ENCODE measurements around the gene TNS1.
A peak's percentile ranks its signal among the peaks of the same experiment; 100 is the strongest.

TNS1 gene

GRCh38 chr2:218031261-218031660 lies 28.5 kb upstream of the TNS1 start:
- TF ChIP-seq GABPA (IDR thresholded peaks at IDR 0.05; ENCODE audit: low read depth): no peak
- TF ChIP-seq, protein P1, sequence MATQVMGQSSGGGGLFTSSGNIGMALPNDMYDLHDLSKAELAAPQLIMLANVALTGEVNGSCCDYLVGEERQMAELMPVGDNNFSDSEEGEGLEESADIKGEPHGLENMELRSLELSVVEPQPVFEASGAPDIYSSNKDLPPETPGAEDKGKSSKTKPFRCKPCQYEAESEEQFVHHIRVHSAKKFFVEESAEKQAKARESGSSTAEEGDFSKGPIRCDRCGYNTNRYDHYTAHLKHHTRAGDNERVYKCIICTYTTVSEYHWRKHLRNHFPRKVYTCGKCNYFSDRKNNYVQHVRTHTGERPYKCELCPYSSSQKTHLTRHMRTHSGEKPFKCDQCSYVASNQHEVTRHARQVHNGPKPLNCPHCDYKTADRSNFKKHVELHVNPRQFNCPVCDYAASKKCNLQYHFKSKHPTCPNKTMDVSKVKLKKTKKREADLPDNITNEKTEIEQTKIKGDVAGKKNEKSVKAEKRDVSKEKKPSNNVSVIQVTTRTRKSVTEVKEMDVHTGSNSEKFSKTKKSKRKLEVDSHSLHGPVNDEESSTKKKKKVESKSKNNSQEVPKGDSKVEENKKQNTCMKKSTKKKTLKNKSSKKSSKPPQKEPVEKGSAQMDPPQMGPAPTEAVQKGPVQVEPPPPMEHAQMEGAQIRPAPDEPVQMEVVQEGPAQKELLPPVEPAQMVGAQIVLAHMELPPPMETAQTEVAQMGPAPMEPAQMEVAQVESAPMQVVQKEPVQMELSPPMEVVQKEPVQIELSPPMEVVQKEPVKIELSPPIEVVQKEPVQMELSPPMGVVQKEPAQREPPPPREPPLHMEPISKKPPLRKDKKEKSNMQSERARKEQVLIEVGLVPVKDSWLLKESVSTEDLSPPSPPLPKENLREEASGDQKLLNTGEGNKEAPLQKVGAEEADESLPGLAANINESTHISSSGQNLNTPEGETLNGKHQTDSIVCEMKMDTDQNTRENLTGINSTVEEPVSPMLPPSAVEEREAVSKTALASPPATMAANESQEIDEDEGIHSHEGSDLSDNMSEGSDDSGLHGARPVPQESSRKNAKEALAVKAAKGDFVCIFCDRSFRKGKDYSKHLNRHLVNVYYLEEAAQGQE (IDR thresholded peaks at IDR 0.05; ENCODE audit: insufficient replicate concordance, low read depth): no peak
- no peak for TF ChIP-seq SPI1 (IDR thresholded peaks at IDR 0.05; ENCODE audit: borderline replicate concordance, low read depth)
- TF ChIP-seq POLR2AphosphoS5 (IDR thresholded peaks at IDR 0.05; ENCODE audit: low read depth): no peak
- no peak for TF ChIP-seq CTCF (IDR thresholded peaks at IDR 0.05; ENCODE audit: insufficient read depth, low read length)
- no peak for DNase-seq (ENCODE audit: low read depth in 1 of 2, low spot score in 1 of 2)
- no peak overlapping the region for H3K27ac ChIP-seq (replicated peaks)
- H3K27me3 ChIP-seq (ENCODE audit: insufficient read depth, poor library complexity, severe bottlenecking): peaks cover 4% of the 10 kb centered on the region
- no peak overlapping the region for H3K4me3 ChIP-seq (replicated peaks; ENCODE audit: insufficient read depth, low read length)

- Histone ChIP-seq H3K4me3 (replicated peaks; ENCODE audit: insufficient read depth, low read length) (no peak overlapping the region), H3K27me3 (ENCODE audit: insufficient read depth, poor library complexity, severe bottlenecking) (peaks cover 4% of the 10 kb centered on the region), H3K27ac (replicated peaks) (no peak overlapping the region)
- no peak for TF ChIP-seq SPI1 (IDR thresholded peaks at IDR 0.05; ENCODE audit: borderline replicate concordance, low read depth)
- TF ChIP-seq, protein P1 (IDR thresholded peaks at IDR 0.05; ENCODE audit: insufficient replicate concordance, low read depth): no peak
- TF ChIP-seq POLR2AphosphoS5 (IDR thresholded peaks at IDR 0.05; ENCODE audit: low read depth): no peak
- no peak for TF ChIP-seq GABPA (IDR thresholded peaks at IDR 0.05; ENCODE audit: low read depth)
- no peak for TF ChIP-seq CTCF (IDR thresholded peaks at IDR 0.05; ENCODE audit: insufficient read depth, low read length)
- no peak for DNase-seq (ENCODE audit: low read depth in 1 of 2, low spot score in 1 of 2)
Measured at GRCh38 chr2:218030409-218031195, 27.8 kb upstream of the TNS1 start.

DNA sequence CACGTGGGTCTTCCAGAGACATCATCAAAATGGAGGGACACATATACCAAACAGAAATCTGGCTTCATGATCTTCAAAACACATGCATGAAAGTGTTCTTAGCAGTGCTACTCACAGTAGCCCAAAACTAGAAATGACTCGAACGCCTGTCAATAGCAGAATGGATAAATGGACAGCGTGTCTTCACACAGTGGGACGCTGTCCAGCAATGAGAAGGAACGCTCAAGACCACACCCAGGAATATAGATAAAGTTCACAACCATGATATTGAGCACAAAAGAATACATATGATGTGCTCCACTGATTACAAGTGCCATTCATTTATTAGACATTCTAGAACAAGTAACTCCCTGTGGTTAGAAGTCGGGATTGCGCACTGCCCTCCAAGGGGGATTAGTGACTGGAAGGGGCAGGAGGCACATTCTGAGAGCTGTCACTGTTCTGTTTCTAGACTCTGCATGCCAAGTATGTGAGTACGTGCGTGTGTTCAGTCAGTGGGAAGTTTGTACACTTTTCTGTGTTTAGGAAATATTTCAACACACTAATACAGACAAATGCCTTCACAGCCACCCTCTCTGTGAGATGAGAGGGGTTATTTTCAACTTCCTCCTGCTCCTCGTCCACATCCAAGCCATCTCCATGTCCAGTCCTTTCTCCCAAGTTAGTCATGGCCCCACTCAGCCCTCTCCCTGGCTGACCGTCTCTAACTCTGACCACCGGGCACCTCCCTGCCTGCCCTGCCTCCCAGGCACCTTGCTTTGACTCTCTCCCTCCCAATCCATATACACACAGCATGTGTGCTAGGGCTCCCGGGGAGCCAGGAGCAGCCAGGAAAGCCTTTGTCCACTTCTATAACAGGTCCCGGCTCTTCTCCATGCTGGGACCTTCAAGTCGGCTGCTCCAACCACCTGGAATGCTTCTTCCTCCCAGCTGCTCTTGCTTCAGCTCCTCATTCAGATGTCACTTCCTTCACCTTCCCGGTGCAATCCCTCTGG lies 26.9 kb upstream of the TNS1 start:
- TF ChIP-seq, protein P1 (IDR thresholded peaks at IDR 0.05; ENCODE audit: insufficient replicate concordance, low read depth): peak; percentile 72
- no peak for TF ChIP-seq SPI1 (IDR thresholded peaks at IDR 0.05; ENCODE audit: borderline replicate concordance, low read depth)
- no peak for DNase-seq (ENCODE audit: low read depth in 1 of 2, low spot score in 1 of 2)
- no peak overlapping the region for H3K27ac ChIP-seq (replicated peaks)

More for the DNA sequence above, 26.9 kb upstream of the TNS1 start:
- Histone ChIP-seq H3K4me3 (replicated peaks; ENCODE audit: insufficient read depth, low read length) (no peak overlapping the region), H3K27me3 (ENCODE audit: insufficient read depth, poor library complexity, severe bottlenecking) (peaks cover 4% of the 10 kb centered on the region)
